ENCODE results near the gene TBC1D20.
"Not testable (repeated sequence)": the region's sequence is repeated elsewhere in the genome, so short reads cannot be mapped to it uniquely, and the experiment has no call there.

TBC1D20 gene

GRCh38 chr20:400128-400453 is 62.2 kb downstream of the TBC1D20 start:
- DNase-seq, result no peak

DNA sequence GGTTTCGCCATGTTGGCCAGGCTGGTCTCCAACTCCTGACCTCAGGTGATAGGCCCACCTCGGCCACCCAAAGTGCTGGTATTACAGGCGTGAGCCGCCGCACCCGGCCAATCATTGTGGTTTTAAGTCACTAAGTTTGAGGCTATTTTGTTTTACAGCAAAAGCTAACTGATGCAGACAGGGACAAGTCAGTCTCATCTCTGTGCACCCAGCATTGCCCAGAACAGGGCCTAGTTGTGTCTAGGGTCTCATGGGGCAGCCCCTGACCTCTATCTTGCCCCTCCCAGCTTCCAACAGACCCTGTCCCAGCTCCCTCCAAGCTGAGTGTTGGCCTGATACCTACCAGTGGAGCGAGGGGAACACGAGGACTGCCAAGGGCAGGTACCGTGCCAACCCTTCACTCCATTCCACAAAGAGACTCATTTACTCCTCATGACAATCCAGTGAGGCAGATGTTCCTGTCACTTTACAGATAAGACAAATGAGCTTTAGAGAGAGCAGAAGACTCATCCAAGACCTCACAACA is 63.1 kb downstream of the TBC1D20 start:
- DNase-seq, result no peak

GRCh38 chr20:397432-398237 is 64.7 kb downstream of the TBC1D20 start:
- no peak for DNase-seq

- no peak for DNase-seq
Measured at GRCh38 chr20:396619-397431, 65.5 kb downstream of the TBC1D20 start.

- no peak for DNase-seq
Measured at GRCh38 chr20:396252-396618, 66.1 kb downstream of the TBC1D20 start.

DNA sequence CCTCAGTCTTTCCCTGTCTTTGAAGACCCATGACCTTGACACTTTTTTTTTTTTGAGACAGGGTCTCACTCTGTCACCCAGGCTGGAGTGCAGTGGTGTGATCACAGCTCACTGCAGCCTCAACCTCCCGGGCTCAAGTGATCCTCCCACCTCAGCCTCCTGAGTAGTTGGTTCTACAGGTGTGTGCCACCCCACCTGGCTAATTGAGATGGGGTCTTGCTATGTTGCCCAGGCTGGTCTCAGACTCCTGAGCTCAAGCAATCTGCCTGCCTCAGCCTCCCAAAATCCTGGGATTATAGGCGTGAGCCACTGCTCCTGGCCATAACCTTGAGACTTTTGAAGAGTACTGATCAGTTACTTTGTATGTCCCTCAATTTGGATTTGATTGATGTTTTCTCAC is 69.0 kb downstream of the TBC1D20 start:
- not testable (repeated sequence) for DNase-seq

DNA sequence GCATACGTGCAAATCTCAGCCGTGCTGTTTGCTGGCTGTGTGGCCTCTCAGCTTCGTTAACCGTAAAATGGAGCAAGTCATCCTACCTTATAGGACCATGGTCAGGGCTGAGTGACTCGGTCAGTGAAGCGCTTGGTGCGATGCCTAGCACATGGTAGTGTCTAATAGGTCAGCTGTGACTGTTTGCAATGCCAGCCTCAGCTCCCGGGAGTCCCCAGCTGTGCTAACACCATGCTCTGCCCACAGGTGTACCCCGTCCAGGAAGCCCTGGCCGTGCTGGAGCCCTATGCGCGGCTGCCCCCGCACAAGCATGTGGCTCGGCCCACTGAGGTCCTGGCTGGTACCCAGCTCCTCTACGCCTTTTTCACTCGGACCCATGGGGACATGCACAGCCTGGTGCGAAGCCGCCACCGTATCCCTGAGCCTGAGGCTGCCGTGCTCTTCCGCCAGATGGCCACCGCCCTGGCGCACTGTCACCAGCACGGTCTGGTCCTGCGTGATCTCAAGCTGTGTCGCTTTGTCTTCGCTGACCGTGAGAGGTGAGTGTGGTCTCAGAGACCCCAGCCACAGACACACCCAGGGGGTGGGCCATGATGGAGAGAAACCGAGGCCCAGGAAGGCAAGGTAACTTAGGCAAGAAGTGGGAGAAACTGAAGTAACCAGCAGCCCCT is 71.2 kb downstream of the TBC1D20 start:
- DNase-seq, result no peak

DNA sequence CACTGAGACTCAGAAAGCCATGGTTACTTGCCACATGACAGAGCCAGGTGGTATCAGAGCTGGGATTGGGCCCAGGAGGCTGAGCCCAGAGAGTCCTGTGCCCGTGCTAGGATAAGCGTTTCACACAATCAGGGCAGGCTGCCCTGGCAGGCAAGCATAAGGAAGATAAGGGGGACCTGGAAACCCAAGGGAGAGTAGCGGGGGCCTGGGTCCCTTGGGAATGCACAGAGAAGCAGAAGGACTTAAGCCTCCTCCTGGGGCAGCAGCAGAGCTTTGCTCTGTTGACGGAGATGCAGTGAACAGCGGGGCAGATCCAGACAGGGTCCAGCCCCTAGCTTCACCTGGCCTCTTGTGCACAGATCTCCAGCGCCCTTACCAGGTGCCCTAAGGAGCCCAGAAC is 73.1 kb downstream of the TBC1D20 start:
- DNase-seq, result no peak

GRCh38 chr20:388034-388994 is 74.0 kb downstream of the TBC1D20 start:
- DNase-seq, result no peak

GRCh38 chr20:387520-387919 is 74.8 kb downstream of the TBC1D20 start:
- DNase-seq, result no peak

GRCh38 chr20:386634-387033 is 75.7 kb downstream of the TBC1D20 start:
- not testable (repeated sequence) for DNase-seq
